ENCODE data around the gene SLC22A2.

SLC22A2 gene

DNA sequence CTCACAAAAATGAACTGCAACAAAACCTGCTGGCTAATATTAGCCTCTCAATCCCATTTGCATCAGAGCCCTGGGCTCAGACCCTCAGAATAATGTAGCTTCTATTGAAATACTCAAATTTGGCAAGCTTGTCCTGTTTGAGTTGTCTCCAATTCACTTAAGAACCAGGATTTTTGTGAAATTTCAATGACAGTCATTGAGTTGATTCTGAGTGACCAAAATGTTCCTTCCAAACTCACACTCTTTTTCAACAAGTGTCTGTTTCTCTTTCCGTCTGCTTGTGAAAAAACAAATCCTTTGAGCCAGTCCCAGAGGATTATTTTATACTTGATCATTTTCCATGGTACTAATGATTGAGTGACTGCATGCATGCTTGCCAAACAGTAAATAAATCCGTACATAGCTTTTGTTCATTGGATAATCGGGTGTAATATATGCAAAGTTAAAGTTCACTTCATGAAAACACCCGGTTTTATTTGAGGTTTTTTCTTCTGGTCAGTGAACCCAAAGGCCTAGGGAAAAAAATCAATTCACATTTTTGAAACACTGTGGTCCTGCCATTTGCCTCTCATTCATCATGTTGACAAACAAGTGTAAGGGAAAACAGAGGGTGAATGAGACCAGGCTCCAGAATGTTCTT is 16.4 kb upstream of the SLC22A2 start:
- TF ChIP-seq ZFX (IDR thresholded peaks at IDR 0.05; ENCODE audit: borderline replicate concordance): no peak
- TF ChIP-seq, protein P1, sequence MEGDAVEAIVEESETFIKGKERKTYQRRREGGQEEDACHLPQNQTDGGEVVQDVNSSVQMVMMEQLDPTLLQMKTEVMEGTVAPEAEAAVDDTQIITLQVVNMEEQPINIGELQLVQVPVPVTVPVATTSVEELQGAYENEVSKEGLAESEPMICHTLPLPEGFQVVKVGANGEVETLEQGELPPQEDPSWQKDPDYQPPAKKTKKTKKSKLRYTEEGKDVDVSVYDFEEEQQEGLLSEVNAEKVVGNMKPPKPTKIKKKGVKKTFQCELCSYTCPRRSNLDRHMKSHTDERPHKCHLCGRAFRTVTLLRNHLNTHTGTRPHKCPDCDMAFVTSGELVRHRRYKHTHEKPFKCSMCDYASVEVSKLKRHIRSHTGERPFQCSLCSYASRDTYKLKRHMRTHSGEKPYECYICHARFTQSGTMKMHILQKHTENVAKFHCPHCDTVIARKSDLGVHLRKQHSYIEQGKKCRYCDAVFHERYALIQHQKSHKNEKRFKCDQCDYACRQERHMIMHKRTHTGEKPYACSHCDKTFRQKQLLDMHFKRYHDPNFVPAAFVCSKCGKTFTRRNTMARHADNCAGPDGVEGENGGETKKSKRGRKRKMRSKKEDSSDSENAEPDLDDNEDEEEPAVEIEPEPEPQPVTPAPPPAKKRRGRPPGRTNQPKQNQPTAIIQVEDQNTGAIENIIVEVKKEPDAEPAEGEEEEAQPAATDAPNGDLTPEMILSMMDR (IDR thresholded peaks at IDR 0.05): no peak
- H3K27ac ChIP-seq: no peak overlapping the region

DNA sequence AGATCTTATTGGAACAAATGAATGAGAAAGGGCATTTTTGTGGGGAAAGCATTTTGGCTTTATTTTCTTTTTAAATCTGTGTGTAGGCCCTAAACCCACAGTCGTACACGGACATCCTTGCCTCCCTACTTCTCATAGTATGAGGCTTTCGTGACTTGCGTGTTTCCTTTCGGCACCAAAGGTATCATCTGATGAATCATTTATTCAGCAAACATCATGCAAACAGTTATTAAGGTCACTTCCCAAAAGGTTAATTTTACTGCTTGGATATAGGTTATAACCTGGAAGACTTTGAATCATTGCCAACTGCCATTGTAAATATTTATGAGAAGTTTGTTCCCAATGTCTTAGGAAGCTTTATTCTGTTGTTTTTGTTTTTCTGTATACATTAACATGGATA is 15.1 kb upstream of the SLC22A2 start:
- TF ChIP-seq, protein P1 (IDR thresholded peaks at IDR 0.05): no peak

DNA sequence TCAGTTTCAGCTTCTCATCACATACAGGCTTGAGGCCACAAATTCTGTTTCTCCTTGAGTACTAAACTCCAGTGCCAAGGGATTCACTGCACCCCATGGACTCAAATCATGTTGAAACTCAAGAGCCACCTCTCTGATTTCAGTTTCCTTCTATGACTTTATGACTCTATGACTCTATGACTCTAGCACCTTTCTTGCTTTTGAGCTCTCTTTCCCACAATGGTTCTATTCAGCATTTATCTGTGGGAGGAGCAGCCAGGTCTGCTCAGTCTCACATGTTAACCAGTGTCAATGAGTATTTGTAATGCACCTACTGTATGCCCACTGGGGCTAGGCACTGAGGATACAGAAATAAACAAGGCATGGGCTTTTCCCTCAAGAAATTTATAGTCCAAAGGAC is 14.6 kb upstream of the SLC22A2 start:
- H3K27ac ChIP-seq: no peak overlapping the region
- TF ChIP-seq, protein P1 (IDR thresholded peaks at IDR 0.05): no peak
- no peak for TF ChIP-seq ZFX (IDR thresholded peaks at IDR 0.05; ENCODE audit: borderline replicate concordance)

More for the DNA sequence above, 15.1 kb upstream of the SLC22A2 start:
- no peak overlapping the region for H3K27ac ChIP-seq

DNA sequence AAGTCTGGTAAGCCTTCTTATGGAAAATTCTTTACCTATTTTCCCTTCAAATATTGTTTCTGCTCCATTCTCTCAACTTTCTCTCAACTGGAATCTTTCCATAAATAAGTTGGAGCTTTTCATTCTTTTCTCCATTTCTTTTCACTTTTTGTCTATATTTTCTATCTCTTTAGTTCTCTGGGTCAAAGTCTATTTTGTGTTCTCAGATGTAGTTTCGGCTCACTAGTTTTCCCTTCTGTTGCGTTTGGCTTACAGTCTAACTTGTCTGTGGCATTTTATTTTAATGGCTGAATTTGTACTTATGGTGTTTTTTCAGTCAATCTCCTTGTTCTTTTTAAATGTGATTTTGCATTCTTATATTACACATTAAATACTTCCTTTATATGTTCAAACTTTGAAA is 14.1 kb upstream of the SLC22A2 start:
- TF ChIP-seq, protein P1 (IDR thresholded peaks at IDR 0.05): no peak
- TF ChIP-seq ZFX (IDR thresholded peaks at IDR 0.05; ENCODE audit: borderline replicate concordance): no peak
- no peak overlapping the region for H3K27ac ChIP-seq

DNA sequence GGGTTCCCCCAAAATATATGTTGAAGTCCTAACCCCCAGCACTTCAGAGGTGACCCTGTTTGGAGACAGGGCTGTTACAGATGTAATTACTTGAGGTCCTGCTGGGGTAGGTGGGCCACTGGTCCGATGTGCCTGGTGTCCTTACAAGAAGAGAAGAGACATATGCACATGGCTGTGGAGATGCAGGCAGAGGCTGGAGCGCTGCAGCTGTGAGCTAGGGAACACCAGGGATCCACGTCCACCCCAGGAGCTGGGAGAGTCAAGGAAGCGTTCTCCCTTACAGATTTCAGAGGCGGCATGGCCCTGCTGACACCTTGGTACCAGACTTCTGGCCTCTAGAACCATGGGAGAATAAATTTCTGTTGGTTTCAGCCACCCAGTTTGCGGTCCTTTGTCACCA is 11.7 kb upstream of the SLC22A2 start:
- no peak for TF ChIP-seq ZFX (IDR thresholded peaks at IDR 0.05; ENCODE audit: borderline replicate concordance)
- TF ChIP-seq, protein P1 (IDR thresholded peaks at IDR 0.05): no peak
- H3K27ac ChIP-seq: no peak overlapping the region

DNA sequence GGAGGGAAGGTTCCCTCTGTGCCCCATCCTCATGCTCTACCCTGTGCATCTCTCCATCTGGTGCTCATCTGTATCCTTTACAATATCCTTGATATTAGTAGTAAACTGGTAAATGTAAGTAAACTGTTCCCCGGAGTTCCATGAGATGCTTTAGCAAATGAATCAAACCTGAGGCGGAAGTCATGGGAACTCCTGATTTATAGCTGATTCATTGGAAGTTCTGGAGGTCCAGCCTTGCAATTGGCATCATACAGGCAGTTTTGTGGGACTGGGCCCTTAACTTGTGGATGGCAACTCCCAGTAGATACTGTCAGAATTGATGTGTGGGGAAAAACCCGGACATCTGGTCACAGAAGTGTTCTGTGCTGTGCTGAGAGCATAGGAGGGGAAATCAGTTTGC is 11.2 kb upstream of the SLC22A2 start:
- H3K27ac ChIP-seq: no peak overlapping the region
- TF ChIP-seq ZFX (IDR thresholded peaks at IDR 0.05; ENCODE audit: borderline replicate concordance): no peak
- TF ChIP-seq, protein P1 (IDR thresholded peaks at IDR 0.05): no peak

DNA sequence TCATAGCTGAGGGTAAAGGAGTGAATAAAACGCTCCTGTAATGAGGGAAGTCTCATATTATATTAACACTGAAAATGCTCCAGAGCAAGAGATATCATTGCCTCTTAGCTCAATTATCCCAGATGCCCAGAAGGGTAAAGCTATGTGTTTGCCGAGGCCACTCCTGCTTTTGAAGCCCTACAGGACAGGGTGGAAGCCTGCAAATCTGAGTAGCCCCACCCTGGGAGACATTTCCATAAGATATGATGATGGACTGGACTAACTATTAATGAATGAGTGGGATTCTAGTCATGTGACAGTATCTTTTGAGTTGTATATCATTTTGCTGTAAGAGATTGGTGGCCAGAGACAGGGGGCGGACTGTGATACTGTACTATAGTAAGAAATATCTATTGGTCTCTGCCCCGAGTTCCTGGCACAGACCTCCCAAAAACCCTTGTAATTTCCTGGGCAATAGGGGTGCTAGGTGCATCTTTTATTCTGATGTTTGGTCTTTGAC is 10.5 kb upstream of the SLC22A2 start:
- no peak overlapping the region for H3K27ac ChIP-seq
- TF ChIP-seq, protein P1 (IDR thresholded peaks at IDR 0.05): no peak
- no peak for TF ChIP-seq ZFX (IDR thresholded peaks at IDR 0.05; ENCODE audit: borderline replicate concordance)
